Cerebellar cortex (tissue), 1 donor: Measurements from ENCODE around the gene KCNK17.
"Not testable (repeated sequence)": the region's sequence is repeated elsewhere in the genome, so short reads cannot be mapped to it uniquely, and the experiment has no call there.

Experiments
- DNase-seq: peaks from one replicate; pipeline ENCODE4 v3.0.0-alpha.2; 2015; ENCODE audit warnings: low spot score

The KCNK17 gene

GRCh38 chr6:39302669-39303424 lies 11.4 kb downstream of the KCNK17 start:
- DNase-seq: peak; percentile 35

- no peak for DNase-seq
These were observed 12.2 kb downstream of the KCNK17 start for GRCh38 chr6:39302011-39302410.

- no peak for DNase-seq
These were observed 12.6 kb downstream of the KCNK17 start for GRCh38 chr6:39301606-39302005.

- no peak for DNase-seq
These were observed 13.5 kb downstream of the KCNK17 start for GRCh38 chr6:39300739-39301138.

- DNase-seq: no peak
These were observed 16.2 kb downstream of the KCNK17 start for GRCh38 chr6:39298061-39298460.

- no peak for DNase-seq
These were observed 17.2 kb downstream of the KCNK17 start for GRCh38 chr6:39296745-39297640.

GRCh38 chr6:39295611-39296011 lies 18.6 kb downstream of the KCNK17 start:
- no peak for DNase-seq

- no peak for DNase-seq
These were observed 19.3 kb downstream of the KCNK17 start for GRCh38 chr6:39294899-39295298.

GRCh38 chr6:39294133-39294532 lies 20.1 kb downstream of the KCNK17 start:
- DNase-seq: no peak

- DNase-seq: no peak
These were observed 21.6 kb downstream of the KCNK17 start for GRCh38 chr6:39292637-39293036.

- no peak for DNase-seq
These were observed 24.7 kb downstream of the KCNK17 start for GRCh38 chr6:39289490-39289889.

- DNase-seq: no peak
These were observed 26.6 kb downstream of the KCNK17 start for GRCh38 chr6:39287601-39288000.

- not testable (repeated sequence) for DNase-seq
These were observed 27.6 kb downstream of the KCNK17 start for GRCh38 chr6:39286596-39286995.

GRCh38 chr6:39282774-39283173 lies 31.4 kb downstream of the KCNK17 start:
- no peak for DNase-seq

- DNase-seq: no peak
These were observed 32.8 kb downstream of the KCNK17 start for GRCh38 chr6:39281312-39281980.

GRCh38 chr6:39280247-39280731 lies 33.9 kb downstream of the KCNK17 start:
- no peak for DNase-seq

- DNase-seq: no peak
These were observed 34.7 kb downstream of the KCNK17 start for GRCh38 chr6:39279539-39279938.

- no peak for DNase-seq
These were observed 37.7 kb downstream of the KCNK17 start for GRCh38 chr6:39276379-39276995.

GRCh38 chr6:39274903-39275302 lies 39.3 kb downstream of the KCNK17 start:
- DNase-seq: no peak

GRCh38 chr6:39274471-39274870 lies 39.7 kb downstream of the KCNK17 start:
- DNase-seq: no peak

GRCh38 chr6:39273406-39273821 lies 40.8 kb downstream of the KCNK17 start:
- DNase-seq: no peak

GRCh38 chr6:39269961-39270360 lies 44.3 kb downstream of the KCNK17 start:
- DNase-seq: no peak
